Measurements from ENCODE around the gene HMGCS1. TPM values are rescaled to one million over a fixed set of nuclear protein-coding genes. Genes with fewer than 3 reads are reported as not detected.
A peak's percentile ranks its signal among the peaks of the same experiment; 100 is the strongest.

The HMGCS1 gene
- total RNA-seq, 1 experiment from 2014 or later = 211 TPM

DNA sequence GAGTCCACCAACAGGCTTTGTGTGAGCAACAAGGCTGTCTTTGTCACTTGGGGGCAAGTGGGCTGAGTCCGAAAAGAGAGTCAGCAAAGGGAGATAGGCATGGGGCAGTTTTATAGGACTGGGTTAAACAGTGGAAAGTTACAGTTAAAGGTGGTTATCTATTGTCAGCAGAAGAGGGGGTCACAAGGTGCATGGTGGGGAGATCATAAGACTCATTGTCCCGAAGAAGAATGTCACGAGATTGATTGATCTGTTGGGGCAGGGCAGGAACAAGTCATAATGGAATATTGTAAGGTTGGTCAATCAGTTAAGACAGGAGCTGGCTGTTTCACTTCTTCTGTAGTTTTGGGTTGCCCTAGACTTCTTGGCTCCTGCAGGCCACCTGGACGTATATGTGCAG is 7.6 kb upstream of the HMGCS1 start:
- ChIA-PET POLR2A (no interaction called here), CTCF (no interaction called here)
- Histone ChIP-seq H3K4me3 (ENCODE audit: low read depth, low read length) (no peak overlapping the region), H3K27me3 (replicated peaks; ENCODE audit: control insufficient read depth, insufficient read depth, low read length) (no peaks in the 10 kb centered on the region), H3K4me1 (peaks cover 2% of the 10 kb centered on the region), H3K36me3 (ENCODE audit: control insufficient read depth, insufficient read depth, low read length) (peaks cover 2% of the 10 kb centered on the region; the same call in 1 of the 2 replicates), H3K9me3 (no peaks in the 10 kb centered on the region)
- H3K36me3 Mint-ChIP-seq (ENCODE audit: insufficient read depth, unreplicated experiment) = no peaks in the 10 kb centered on the region
- peaks cover 5% of the 10 kb centered on the region for H3K9me3 Mint-ChIP-seq (ENCODE audit: unreplicated experiment)
- BruUV-seq (replicated peaks) = no TSS peak
- no peak for DNase-seq
- H3K4me1 Mint-ChIP-seq (ENCODE audit: low read depth, unreplicated experiment) = peaks cover 7% of the 10 kb centered on the region
- intact Hi-C loops (cut with micrococcal nuclease; ENCODE audit: unreplicated experiment) = no loop called here
- no peak overlapping the region for H3K4me3 Mint-ChIP-seq (ENCODE audit: unreplicated experiment)
- H3K27me3 Mint-ChIP-seq (ENCODE audit: insufficient read depth, unreplicated experiment) = no peaks in the 10 kb centered on the region
- H3K27ac Mint-ChIP-seq (ENCODE audit: unreplicated experiment) = no peak overlapping the region
- TF ChIP-seq, protein P1, sequence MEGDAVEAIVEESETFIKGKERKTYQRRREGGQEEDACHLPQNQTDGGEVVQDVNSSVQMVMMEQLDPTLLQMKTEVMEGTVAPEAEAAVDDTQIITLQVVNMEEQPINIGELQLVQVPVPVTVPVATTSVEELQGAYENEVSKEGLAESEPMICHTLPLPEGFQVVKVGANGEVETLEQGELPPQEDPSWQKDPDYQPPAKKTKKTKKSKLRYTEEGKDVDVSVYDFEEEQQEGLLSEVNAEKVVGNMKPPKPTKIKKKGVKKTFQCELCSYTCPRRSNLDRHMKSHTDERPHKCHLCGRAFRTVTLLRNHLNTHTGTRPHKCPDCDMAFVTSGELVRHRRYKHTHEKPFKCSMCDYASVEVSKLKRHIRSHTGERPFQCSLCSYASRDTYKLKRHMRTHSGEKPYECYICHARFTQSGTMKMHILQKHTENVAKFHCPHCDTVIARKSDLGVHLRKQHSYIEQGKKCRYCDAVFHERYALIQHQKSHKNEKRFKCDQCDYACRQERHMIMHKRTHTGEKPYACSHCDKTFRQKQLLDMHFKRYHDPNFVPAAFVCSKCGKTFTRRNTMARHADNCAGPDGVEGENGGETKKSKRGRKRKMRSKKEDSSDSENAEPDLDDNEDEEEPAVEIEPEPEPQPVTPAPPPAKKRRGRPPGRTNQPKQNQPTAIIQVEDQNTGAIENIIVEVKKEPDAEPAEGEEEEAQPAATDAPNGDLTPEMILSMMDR (IDR thresholded peaks at IDR 0.05; ENCODE audit: insufficient read depth in 1 of 2, low read depth in 1 of 2, low read length in 1 of 2, severe bottlenecking in 1 of 2, unreplicated experiment in 1 of 2) = no peak

DNA sequence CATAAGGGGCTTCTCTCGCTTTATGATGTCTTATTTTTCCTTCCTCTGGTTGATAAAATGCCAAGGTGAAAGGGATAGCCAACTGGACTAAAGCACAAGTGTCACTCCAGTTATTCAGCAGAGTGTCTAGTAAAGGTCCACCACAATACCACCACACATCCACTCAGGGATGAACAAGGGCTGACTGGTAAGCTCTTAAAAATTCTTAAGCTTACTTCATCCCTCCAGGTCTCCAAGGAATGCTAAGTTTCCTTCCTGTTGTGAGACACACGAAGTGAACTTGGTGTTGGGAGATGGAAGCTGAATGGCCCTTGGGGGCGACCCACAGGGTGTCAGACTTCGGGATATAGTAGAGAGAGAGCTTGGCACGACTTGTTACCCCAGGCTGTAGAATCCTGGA is 3.2 kb upstream of the HMGCS1 start:
- Histone ChIP-seq H3K27me3 (replicated peaks; ENCODE audit: control insufficient read depth, insufficient read depth, low read length) (no peaks in the 10 kb centered on the region), H3K4me1 (peaks cover 30% of the 10 kb centered on the region), H3K9me3 (no peaks in the 10 kb centered on the region), H3K36me3 (ENCODE audit: control insufficient read depth, insufficient read depth, low read length) (peaks cover 5% of the 10 kb centered on the region; the same call in 1 of the 2 replicates), H3K4me3 (ENCODE audit: low read depth, low read length) (no peak overlapping the region)
- intact Hi-C loops (cut with micrococcal nuclease; ENCODE audit: unreplicated experiment) = no loop called here
- POLR2A ChIA-PET = no interaction called here
- TF ChIP-seq, protein P1 (IDR thresholded peaks at IDR 0.05; ENCODE audit: insufficient read depth in 1 of 2, low read depth in 1 of 2, low read length in 1 of 2, severe bottlenecking in 1 of 2, unreplicated experiment in 1 of 2) = no peak
- Mint-ChIP-seq H3K9me3 (ENCODE audit: unreplicated experiment) (no peaks in the 10 kb centered on the region), H3K27me3 (ENCODE audit: insufficient read depth, unreplicated experiment) (no peaks in the 10 kb centered on the region), H3K4me1 (ENCODE audit: low read depth, unreplicated experiment) (peaks cover 24% of the 10 kb centered on the region), H3K27ac (ENCODE audit: unreplicated experiment) (peak overlapping the region; percentile 71), H3K4me3 (ENCODE audit: unreplicated experiment) (peak overlapping the region; percentile 74), H3K36me3 (ENCODE audit: insufficient read depth, unreplicated experiment) (peaks cover 33% of the 10 kb centered on the region)
- BruUV-seq (replicated peaks) = no TSS peak
- DNase-seq = no peak
- CTCF ChIA-PET = no interaction called here

DNA sequence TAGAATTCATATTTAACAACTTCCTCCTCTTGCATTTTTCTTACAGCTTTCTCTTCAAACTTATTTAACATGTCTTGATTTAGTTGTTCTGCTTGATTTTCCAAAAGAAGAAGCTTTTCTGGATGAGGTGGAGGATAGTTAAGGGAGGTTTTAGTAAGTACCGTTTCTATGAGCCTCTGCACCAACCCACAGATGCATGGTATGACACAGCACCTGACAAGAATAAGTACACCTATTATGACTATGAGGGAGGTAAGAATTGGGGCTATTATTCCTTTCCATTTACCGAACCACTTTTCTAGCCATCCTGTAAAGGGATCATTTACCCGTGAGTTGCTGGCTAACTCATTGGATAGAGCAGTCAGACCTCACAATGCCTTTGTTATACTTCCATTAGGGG is 2.5 kb upstream of the HMGCS1 start:
- Mint-ChIP-seq H3K27me3 (ENCODE audit: insufficient read depth, unreplicated experiment) (no peaks in the 10 kb centered on the region), H3K27ac (ENCODE audit: unreplicated experiment) (peak overlapping the region; percentile 83), H3K9me3 (ENCODE audit: unreplicated experiment) (no peaks in the 10 kb centered on the region), H3K4me1 (ENCODE audit: low read depth, unreplicated experiment) (peaks cover 24% of the 10 kb centered on the region), H3K4me3 (ENCODE audit: unreplicated experiment) (peak overlapping the region; percentile 74), H3K36me3 (ENCODE audit: insufficient read depth, unreplicated experiment) (peaks cover 39% of the 10 kb centered on the region)
- DNase-seq = no peak
- ChIA-PET POLR2A (interaction anchor here (0.8 kb wide), 1 partner anchor 199 kb away, joined by 3 read pairs; the partner anchor contains the start of gene C5orf34), CTCF (no interaction called here)
- peaks cover 34% of the 10 kb centered on the region for H3K4me1 ChIP-seq
- H3K36me3 ChIP-seq (ENCODE audit: control insufficient read depth, insufficient read depth, low read length) = peaks cover 6% of the 10 kb centered on the region; the same call in 1 of the 2 replicates
- no peaks in the 10 kb centered on the region for H3K9me3 ChIP-seq
- BruUV-seq (replicated peaks) = TSS peak; percentile 48
- H3K27me3 ChIP-seq (replicated peaks; ENCODE audit: control insufficient read depth, insufficient read depth, low read length) = no peaks in the 10 kb centered on the region
- H3K4me3 ChIP-seq (ENCODE audit: low read depth, low read length) = no peak overlapping the region
- intact Hi-C loops (cut with micrococcal nuclease; ENCODE audit: unreplicated experiment) = no loop called here
- TF ChIP-seq, protein P1 (IDR thresholded peaks at IDR 0.05; ENCODE audit: insufficient read depth in 1 of 2, low read depth in 1 of 2, low read length in 1 of 2, severe bottlenecking in 1 of 2, unreplicated experiment in 1 of 2) = no peak
